GM18867 (cell line): ENCODE data around the gene ITGA7.
"Not testable (repeated sequence)": the region's sequence is repeated elsewhere in the genome, so short reads cannot be mapped to it uniquely, and the experiment has no call there.

Experiments
- ATAC-seq: cut with Tn5 transposase; IDR thresholded peaks from one replicate; pipeline ENCODE4 v1.9.1; 2021; ENCODE audit warnings: mild to moderate bottlenecking, moderate library complexity; ENCODE audit not compliant: unreplicated experiment

Gene ITGA7

DNA sequence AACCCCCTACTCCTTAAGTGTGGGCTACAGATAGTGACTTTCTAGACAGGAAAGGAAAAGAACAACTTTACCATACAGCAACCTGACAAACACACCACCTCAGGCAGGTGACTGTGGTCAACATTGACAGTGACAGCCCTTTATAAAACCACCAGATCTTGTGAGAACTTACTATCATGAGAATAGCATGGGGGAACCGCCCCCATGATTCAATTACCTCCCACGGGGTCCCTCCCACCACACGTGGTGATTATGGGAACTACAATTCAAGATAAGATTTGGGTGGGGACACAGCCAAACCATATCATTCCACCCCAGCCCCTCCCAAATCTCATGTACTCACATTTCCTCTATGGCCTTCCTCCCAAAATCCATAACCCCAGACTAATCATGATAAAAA, 54.7 kb downstream of the ITGA7 start:
- no peak for ATAC-seq

DNA sequence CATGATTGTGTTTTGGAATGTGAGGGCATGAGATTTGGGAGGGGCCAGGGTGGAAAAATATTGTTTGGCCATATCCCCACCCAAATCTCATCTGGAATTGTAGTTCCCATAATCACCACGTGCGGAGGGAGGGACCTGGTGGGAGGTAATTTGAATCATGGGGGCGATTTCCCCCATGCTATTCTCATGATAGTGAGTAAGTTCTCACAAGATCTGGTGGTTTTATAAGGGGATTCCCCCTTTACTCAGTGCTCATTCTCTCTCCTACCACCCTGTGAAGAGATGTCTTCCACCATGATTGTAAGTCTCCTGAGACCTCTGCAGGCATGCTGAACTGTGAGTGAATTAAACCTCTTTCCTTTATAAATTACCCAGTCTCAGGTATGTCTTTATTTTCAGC, 55.4 kb downstream of the ITGA7 start:
- ATAC-seq, result no peak

DNA sequence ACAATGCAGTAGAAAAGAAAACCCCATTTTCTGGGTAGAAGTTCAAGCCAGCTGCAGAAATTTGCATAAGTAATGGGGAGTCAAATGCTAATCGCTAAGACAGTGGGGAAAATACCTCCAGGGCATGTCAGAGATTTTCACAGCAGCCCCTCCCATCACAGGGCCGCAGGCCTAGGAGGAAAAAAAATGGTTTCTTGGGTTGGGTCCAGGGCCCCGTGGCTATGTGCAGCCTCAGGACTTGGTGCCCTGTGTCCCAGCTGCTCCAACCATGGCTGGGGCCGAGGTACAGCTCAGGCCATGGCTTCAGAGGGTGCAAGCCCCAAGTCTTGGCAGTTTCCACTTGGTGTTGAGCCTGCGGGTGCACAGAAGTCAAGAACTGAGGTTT, 56.4 kb downstream of the ITGA7 start:
- no peak for ATAC-seq

DNA sequence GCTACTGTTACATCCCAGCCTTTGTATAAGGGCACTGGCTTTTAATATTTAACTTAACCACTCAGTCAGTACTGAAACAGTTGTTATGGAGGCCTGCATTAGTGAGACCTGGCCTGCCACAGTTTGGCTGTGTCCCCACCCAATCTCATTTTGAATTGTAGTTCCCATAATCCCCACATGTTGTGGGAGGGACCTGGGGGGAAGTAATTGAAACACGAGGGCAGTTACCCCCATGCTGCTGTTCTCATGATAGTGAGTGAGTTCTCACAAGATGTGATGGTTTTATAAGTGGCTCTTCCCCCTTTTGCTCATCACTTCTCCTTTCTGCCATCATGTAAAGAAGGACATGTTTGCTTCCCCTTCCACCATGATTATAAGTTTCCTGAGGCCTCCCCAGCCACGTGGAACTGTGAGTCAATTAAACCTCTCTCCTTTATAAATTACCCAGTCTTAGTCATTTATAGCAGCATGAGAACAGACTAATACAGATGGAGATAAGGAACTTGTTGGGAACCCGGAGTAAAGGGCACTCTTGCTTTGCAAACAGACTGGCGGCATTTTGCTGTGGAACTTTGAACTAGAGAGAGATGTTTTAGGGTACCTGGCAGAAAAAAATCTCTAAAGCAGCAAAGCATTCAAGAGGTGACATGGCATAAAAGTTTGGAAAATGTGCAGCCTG, 56.9 kb downstream of the ITGA7 start:
- ATAC-seq, result not testable (repeated sequence)

DNA sequence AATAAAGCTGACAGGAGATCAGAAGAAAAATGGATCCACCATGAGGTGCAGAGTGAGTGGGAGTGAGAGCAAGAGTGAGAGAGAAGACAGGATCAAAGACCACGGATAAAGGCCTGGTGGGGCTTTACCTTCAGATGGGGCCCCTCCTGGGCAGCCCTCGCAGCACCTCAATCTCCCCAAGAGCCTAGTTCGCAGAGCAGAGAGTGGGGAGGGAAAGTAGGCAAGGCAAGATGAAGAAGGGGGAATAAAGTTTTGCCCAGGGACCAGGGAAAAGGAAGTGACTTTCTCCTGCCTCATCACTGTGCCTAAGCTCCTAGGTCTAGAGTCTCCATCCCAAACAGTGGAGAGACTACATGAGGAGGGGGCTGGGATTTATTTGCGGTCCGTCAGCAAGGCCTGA, 60.7 kb downstream of the ITGA7 start:
- ATAC-seq, result no peak

DNA sequence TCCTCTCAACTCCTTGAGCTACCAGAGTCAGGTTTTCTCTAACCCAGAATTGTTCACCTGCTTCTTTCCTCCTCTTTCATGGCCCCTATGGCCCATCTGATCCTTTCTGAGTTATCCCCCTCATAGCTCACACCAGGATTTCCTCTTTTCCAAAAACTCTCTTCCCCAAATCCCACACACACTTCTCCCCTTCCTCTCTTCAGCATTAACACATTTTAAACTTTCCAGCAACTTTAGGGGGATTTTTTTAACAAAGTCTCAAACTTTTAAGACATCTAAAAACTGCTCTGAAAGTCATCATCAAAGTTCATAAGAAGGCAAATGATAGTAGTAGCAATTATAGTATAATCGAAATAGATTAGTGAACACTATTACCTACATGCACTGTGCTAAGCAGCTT, 63.1 kb downstream of the ITGA7 start:
- ATAC-seq, result no peak

DNA sequence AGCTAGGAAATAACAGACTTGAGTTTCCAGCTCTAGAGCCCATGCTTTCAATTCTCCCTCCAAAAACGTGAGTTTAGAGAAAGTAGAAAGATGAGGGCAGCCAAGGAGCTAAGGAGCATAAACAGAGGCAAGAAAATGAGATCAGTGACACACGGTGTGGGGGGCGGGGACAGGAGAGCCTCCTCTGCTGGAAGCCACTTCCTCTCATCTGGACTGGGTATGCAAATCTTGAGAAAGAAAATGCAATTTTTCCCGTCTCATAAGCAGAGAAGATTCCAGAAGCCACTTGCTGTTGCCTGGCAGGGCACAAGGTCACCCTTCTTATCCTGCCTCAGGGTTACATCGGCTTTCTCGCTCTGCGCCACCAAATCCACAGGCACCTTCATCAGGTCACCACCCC, 65.0 kb downstream of the ITGA7 start:
- no peak for ATAC-seq

DNA sequence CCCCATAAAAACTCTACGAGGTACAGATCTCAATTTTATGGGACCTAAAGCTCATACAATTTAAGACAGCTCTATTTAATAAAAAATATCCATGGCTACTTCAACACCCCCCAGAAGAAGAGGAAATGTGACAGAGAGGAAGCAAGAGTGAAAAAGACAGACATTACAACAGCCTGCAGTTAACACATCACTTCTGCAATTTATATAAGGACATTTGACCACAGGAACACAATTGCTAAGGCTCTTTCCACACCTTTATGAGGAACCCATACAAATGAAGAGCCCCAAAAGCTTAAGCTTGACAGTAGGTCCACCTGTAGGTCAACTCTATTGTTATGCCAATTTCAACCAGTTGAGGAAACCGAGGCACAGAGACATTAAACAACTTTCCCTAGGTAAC, 65.4 kb downstream of the ITGA7 start:
- peak; percentile 33 for ATAC-seq

DNA sequence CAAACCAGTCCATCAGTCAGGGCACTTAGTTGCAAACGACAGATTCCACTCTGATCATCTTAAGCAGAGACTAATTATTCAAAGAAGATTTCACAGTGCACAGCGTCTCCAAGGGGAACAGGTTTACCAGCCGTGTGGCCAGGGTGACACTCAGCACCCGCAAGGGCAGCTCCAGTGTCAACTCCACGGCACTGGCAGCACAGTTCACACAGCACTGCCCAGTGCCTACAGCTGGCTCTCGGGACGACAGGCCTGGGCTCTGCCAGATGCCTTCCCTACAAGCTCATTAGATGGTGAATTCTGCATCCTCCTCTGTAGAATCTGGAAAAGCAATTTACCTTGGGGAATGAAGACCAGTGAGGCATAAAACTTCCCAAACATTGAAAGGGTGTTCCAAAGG, 66.1 kb downstream of the ITGA7 start:
- ATAC-seq, result no peak

DNA sequence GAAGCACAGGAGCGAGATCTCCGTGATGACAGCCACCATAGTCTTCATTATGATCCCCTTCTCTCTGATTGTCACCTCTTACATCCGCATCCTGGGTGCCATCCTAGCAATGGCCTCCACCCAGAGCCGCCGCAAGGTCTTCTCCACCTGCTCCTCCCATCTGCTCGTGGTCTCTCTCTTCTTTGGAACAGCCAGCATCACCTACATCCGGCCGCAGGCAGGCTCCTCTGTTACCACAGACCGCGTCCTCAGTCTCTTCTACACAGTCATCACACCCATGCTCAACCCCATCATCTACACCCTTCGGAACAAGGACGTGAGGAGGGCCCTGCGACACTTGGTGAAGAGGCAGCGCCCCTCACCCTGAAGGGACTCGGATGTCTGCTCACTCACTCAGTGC, 70.2 kb downstream of the ITGA7 start:
- ATAC-seq, result no peak

DNA sequence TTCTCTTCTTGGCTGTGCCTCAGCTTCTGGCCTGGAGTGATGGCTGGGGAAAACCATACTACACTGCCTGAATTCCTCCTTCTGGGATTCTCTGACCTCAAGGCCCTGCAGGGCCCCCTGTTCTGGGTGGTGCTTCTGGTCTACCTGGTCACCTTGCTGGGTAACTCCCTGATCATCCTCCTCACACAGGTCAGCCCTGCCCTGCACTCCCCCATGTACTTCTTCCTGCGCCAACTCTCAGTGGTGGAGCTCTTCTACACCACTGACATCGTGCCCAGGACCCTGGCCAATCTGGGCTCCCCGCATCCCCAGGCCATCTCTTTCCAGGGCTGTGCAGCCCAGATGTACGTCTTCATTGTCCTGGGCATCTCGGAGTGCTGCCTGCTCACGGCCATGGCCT, 70.9 kb downstream of the ITGA7 start, which contains the start of gene OR10P1:
OR10P1 (plus strand) TSS at position 40 of the 400 bp plus-strand sequence; CDS start at position 40, 0 bp downstream.
- ATAC-seq, result no peak

DNA sequence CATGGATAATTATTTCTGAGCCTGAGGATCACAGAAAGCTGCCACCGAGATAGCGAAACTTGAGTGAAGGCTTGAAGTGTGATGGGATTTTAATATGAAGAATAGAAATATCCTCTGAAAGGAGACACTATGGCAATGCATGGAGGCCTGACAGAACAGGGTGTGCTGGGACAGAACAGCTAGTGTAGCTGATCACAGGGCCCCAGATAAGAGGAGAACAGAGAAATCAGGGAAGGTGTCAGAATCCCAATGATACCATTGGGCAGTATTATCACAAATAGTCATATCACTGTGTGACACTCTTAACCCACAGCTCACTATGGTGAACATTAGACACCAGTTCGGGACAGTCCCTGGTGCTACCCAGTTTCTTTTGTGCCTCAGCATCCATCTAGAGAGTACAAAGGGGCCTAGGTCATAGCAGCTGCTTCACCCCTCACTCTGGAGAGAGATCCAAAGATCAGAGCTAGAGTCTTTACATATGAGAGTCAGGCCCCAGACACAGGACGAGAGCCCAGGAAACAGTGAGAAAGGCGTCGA, 71.5 kb downstream of the ITGA7 start:
- ATAC-seq, result no peak
